ENCODE measurements around the gene PLEKHA4.

Gene PLEKHA4

DNA sequence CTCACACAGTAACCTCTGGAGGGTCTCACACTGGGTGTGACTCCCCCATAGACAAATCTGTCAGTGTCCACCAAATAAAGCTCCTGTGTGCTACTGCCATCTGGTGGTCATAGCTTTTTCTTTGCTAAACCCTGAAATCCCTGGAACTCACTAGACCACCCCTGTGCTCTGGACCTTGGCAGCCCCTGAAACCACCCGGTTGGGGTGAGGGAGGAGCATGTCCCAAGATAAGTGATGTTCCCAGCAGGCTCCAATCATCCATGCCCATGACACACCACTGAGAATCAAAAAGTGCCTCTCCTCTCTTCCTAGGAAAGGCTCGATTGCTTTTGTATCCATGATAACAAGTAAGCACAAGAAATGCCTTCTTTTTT is 25.6 kb downstream of the PLEKHA4 start:
- no peak overlapping the region for H3K4me3 ChIP-seq (ENCODE audit: control insufficient read depth in 1 of 7, extremely low read depth in 1 of 7, insufficient read depth in 4 of 7, low read depth in 2 of 7, low read length in 6 of 7)
- CTCF ChIA-PET: interaction anchor here (0.6 to 17.3 kb wide), 22 partner anchors 9 to 197 kb away, joined by 3 to 376 read pairs (median 6); partner anchors contain the start of genes BCAT2, CA11 and PLEKHA4
- no peaks in the 10 kb centered on the region for H3K9me3 ChIP-seq (ENCODE audit: control extremely low read depth in 1 of 5, control insufficient read depth in 4 of 5, insufficient read depth in 2 of 5, low read depth in 1 of 5, low read length in 4 of 5)
- POLR2A ChIA-PET: interaction anchor here (0.7 to 1.3 kb wide), 2 partner anchors 31 to 48 kb away, joined by 3 read pairs; no protein-coding TSS in a partner anchor
- H3K36me3 ChIP-seq (ENCODE audit: control insufficient read depth in 4 of 4, insufficient read depth in 4 of 4, low read length in 3 of 4): no peaks in the 10 kb centered on the region
- 0% methylated on average over 1 of the region's 2 CpGs for WGBS (ENCODE audit: insufficient coverage)
- no peak overlapping the region for H3K27ac ChIP-seq (ENCODE audit: insufficient read depth in 1 of 2, low read depth in 1 of 2, low read length in 2 of 2, poor library complexity in 1 of 2, severe bottlenecking in 2 of 2)
- peak; percentile 57 to 78 (median 69) for DNase-seq
- no peaks in the 10 kb centered on the region for H3K27me3 ChIP-seq (replicated peaks in 2 of 5; ENCODE audit: control insufficient read depth in 4 of 5, insufficient read depth in 5 of 5, low read length in 4 of 5)
- peaks cover 0 to under 1% (median 0%) of the 10 kb centered on the region in 4 experiments for H3K4me1 ChIP-seq (ENCODE audit: control extremely low read depth in 1 of 4, control insufficient read depth in 4 of 4, insufficient read depth in 4 of 4, low read length in 3 of 4)

DNA sequence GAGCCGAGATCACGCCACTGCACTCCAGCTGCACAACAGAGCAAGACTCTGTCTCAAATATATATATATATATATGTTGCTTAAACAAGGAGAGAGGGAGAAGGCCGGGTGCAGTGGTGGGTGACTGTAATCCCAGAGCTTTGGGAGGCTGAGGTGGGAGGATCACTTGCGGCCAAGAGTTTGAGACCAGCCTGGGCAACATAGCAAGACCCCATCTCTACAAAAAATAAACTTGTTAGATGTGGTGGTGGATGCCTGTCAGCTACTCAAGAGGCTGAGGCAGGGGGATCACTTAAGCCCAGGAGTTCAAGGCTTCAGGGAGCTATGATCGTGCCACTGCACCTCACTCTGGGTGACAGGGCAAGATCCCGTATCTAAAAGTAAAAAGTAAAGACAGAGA is 26.8 kb downstream of the PLEKHA4 start:
- H3K4me1 ChIP-seq (ENCODE audit: control extremely low read depth in 1 of 4, control insufficient read depth in 4 of 4, insufficient read depth in 4 of 4, low read length in 3 of 4): peaks cover 0 to 12% (median 8%) of the 10 kb centered on the region in 4 experiments
- no peak overlapping the region for H3K27ac ChIP-seq (ENCODE audit: insufficient read depth in 1 of 2, low read depth in 1 of 2, low read length in 2 of 2, poor library complexity in 1 of 2, severe bottlenecking in 2 of 2)
- WGBS (ENCODE audit: insufficient coverage): 100% methylated on average over 3 of the region's 6 CpGs
- no peaks in the 10 kb centered on the region for H3K9me3 ChIP-seq (ENCODE audit: control extremely low read depth in 1 of 5, control insufficient read depth in 4 of 5, insufficient read depth in 2 of 5, low read depth in 1 of 5, low read length in 4 of 5)
- POLR2A ChIA-PET: no interaction called here
- H3K36me3 ChIP-seq (ENCODE audit: control insufficient read depth in 4 of 4, insufficient read depth in 4 of 4, low read length in 3 of 4): no peaks in the 10 kb centered on the region
- H3K4me3 ChIP-seq (ENCODE audit: control insufficient read depth in 1 of 7, extremely low read depth in 1 of 7, insufficient read depth in 4 of 7, low read depth in 2 of 7, low read length in 6 of 7): no peak overlapping the region
- CTCF ChIA-PET: interaction anchor here (0.7 to 17.3 kb wide), 15 partner anchors 11 to 168 kb away, joined by 3 to 376 read pairs (median 6); partner anchors contain the start of gene FUT1
- H3K27me3 ChIP-seq (replicated peaks in 2 of 5; ENCODE audit: control insufficient read depth in 4 of 5, insufficient read depth in 5 of 5, low read length in 4 of 5): no peaks in the 10 kb centered on the region
- DNase-seq: no peak

DNA sequence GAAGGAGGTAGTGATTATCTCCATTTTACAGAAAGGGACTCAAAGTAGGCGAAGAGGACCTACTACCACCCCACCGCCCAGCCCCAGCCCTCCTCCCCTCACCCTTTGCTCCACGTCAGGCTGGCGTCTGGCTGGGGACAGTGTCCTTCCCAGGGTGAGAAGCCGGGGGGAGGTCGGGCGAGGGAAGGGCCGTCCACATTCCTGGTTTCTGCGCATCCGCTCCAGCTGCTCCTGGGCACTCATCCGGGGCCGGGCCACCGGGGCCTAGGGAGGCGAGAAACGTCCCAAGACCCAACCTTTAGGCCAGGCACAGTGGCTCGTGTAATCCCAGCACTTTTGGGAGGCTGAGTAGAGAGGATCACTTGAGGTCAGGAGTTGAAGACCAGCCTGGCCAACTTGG is 27.4 kb downstream of the PLEKHA4 start:
- WGBS (ENCODE audit: insufficient coverage): 96% methylated on average over 12 of the region's 16 CpGs
- no peak for DNase-seq
- no peaks in the 10 kb centered on the region for H3K9me3 ChIP-seq (ENCODE audit: control extremely low read depth in 1 of 5, control insufficient read depth in 4 of 5, insufficient read depth in 2 of 5, low read depth in 1 of 5, low read length in 4 of 5)
- ChIA-PET CTCF (interaction anchor here (0.7 to 17.3 kb wide), 11 partner anchors 12 to 168 kb away, joined by 3 to 376 read pairs (median 6); partner anchors contain the start of gene FUT1), POLR2A (no interaction called here)
- no peak overlapping the region for H3K4me3 ChIP-seq (ENCODE audit: control insufficient read depth in 1 of 7, extremely low read depth in 1 of 7, insufficient read depth in 4 of 7, low read depth in 2 of 7, low read length in 6 of 7)
- peaks cover 0 to 17% (median 13%) of the 10 kb centered on the region in 4 experiments for H3K4me1 ChIP-seq (ENCODE audit: control extremely low read depth in 1 of 4, control insufficient read depth in 4 of 4, insufficient read depth in 4 of 4, low read length in 3 of 4)
- H3K27ac ChIP-seq (ENCODE audit: insufficient read depth in 1 of 2, low read depth in 1 of 2, low read length in 2 of 2, poor library complexity in 1 of 2, severe bottlenecking in 2 of 2): no peak overlapping the region
- no peaks in the 10 kb centered on the region for H3K27me3 ChIP-seq (replicated peaks in 2 of 5; ENCODE audit: control insufficient read depth in 4 of 5, insufficient read depth in 5 of 5, low read length in 4 of 5)
- no peaks in the 10 kb centered on the region for H3K36me3 ChIP-seq (ENCODE audit: control insufficient read depth in 4 of 4, insufficient read depth in 4 of 4, low read length in 3 of 4)

DNA sequence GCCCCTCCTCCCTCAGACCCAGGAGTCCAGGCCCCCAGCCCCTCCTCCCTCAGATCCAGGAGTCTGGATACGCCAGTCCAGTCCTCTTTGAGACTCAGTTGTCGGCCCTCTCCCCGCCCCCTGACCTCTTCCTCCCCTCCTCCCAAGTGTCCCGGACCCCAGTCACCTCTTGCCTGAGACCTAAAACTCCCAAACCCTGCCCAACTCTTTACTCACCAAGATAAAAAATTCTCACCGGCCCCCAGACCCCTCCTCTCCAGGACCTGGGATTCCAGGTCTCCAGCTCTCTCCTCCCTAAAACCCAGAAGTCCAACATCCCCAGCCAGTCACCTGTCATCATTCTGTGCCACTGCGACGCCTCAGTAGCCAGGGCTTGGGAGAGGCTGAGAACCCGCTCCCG is 30.7 kb downstream of the PLEKHA4 start:
- Histone ChIP-seq H3K36me3 (ENCODE audit: control insufficient read depth in 4 of 4, insufficient read depth in 4 of 4, low read length in 3 of 4) (no peaks in the 10 kb centered on the region), H3K4me1 (ENCODE audit: control extremely low read depth in 1 of 4, control insufficient read depth in 4 of 4, insufficient read depth in 4 of 4, low read length in 3 of 4) (peaks cover 0 to 25% (median 22%) of the 10 kb centered on the region in 4 experiments), H3K27me3 (replicated peaks in 2 of 5; ENCODE audit: control insufficient read depth in 4 of 5, insufficient read depth in 5 of 5, low read length in 4 of 5) (no peaks in the 10 kb centered on the region), H3K9me3 (ENCODE audit: control extremely low read depth in 1 of 5, control insufficient read depth in 4 of 5, insufficient read depth in 2 of 5, low read depth in 1 of 5, low read length in 4 of 5) (no peaks in the 10 kb centered on the region), H3K27ac (ENCODE audit: insufficient read depth in 1 of 2, low read depth in 1 of 2, low read length in 2 of 2, poor library complexity in 1 of 2, severe bottlenecking in 2 of 2) (no peak overlapping the region), H3K4me3 (ENCODE audit: control insufficient read depth in 1 of 7, extremely low read depth in 1 of 7, insufficient read depth in 4 of 7, low read depth in 2 of 7, low read length in 6 of 7) (peak overlapping the region in 2 of 7 experiments; percentile 56 to 80)
- DNase-seq: no peak
- CTCF ChIA-PET: interaction anchor here (17.3 kb wide), 1 partner anchor 43 kb away, joined by 376 read pairs; no protein-coding TSS in a partner anchor
- POLR2A ChIA-PET: interaction anchor here (0.9 kb wide), 1 partner anchor 42 kb away, joined by 4 read pairs; no protein-coding TSS in a partner anchor
- 80% methylated on average over 1 of the region's 9 CpGs for WGBS (ENCODE audit: insufficient coverage)

DNA sequence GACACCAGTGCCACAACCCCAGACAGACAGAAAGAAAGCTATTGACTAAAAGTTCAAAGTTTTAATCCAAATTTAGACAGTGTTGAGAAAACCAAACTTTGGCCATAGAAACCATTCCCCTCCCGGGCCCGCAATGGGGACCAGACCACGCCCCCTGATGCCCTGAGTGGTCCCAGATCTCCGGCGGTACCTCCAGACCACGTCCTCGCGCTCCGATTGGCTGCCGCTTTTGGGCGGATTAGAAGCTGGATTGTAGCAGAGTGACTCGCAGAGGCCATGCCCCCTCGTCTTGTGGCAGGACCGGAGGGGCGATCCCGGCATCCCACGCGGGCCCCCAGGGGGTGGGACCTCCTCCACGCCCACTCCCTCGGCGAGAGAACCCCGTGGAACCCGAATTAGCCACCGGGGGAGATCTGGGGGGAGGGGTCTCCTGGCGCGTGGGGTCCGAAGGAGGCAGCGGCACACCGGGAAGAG is 31.3 kb downstream of the PLEKHA4 start:
- Histone ChIP-seq H3K36me3 (ENCODE audit: control insufficient read depth in 4 of 4, insufficient read depth in 4 of 4, low read length in 3 of 4) (no peaks in the 10 kb centered on the region), H3K27ac (ENCODE audit: insufficient read depth in 1 of 2, low read depth in 1 of 2, low read length in 2 of 2, poor library complexity in 1 of 2, severe bottlenecking in 2 of 2) (no peak overlapping the region), H3K9me3 (ENCODE audit: control extremely low read depth in 1 of 5, control insufficient read depth in 4 of 5, insufficient read depth in 2 of 5, low read depth in 1 of 5, low read length in 4 of 5) (no peaks in the 10 kb centered on the region), H3K4me3 (ENCODE audit: control insufficient read depth in 1 of 7, extremely low read depth in 1 of 7, insufficient read depth in 4 of 7, low read depth in 2 of 7, low read length in 6 of 7) (peak overlapping the region; percentile 19 to 80 (median 56)), H3K27me3 (replicated peaks in 2 of 5; ENCODE audit: control insufficient read depth in 4 of 5, insufficient read depth in 5 of 5, low read length in 4 of 5) (no peaks in the 10 kb centered on the region), H3K4me1 (ENCODE audit: control extremely low read depth in 1 of 4, control insufficient read depth in 4 of 4, insufficient read depth in 4 of 4, low read length in 3 of 4) (peaks cover 0 to 25% (median 22%) of the 10 kb centered on the region in 4 experiments)
- POLR2A ChIA-PET: interaction anchor here (0.9 kb wide), 1 partner anchor 42 kb away, joined by 4 read pairs; no protein-coding TSS in a partner anchor
- CTCF ChIA-PET: interaction anchor here (1.7 to 17.3 kb wide), 2 partner anchors 9 to 42 kb away, joined by 6 to 376 read pairs; no protein-coding TSS in a partner anchor
- DNase-seq: peak; percentile 90 to 94 (median 93)
- 2% methylated on average over 19 of the region's 29 CpGs for WGBS (ENCODE audit: insufficient coverage)

DNA sequence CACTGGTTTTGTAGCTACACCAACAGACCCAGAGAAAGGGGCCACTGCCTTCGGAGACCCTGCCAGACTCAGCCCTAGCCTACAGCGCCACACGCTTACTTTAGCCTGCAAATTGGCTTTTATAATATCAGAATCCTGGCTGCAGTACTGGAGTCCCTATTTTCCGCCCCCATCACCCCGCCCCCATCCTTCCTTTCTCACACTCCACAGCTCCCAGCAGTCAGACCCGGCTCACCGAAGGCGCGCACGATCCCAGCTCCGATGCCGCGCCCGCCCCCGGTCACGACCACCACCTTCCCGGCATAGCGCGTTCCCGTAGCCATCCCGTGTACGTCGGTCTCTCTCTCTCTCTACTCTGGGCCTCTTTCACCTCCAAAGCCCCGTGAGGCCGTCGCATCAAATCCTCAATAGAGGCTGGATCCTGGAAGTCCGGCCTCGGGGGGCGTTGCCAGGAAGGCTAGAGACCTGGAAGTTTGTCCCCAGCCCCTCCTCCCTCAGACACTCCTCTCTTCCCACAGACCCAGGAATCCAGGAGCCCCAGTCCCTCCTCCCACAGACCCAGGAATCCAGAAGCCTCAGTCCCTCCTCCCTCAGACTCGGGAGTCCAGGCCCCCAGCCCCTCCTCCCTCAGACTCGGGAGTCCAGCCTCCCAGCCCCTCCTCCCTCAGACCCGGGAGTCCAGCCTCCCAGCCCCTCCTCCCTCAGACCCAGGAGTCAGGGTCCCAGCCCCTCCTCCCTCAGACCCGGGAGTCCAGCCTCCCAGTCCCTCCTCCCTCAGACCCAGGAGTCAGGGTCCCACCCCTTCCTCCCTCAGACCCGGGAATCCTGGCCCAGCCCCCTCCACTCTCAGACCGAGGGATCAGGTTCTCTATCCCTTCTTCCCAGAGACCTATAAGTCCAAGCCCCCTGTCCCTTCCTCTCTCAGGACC is 32.1 kb downstream of the PLEKHA4 start, which contains the start of gene HSD17B14:
Gene HSD17B14 (minus strand): TSS at position 403 of the 929 bp plus-strand sequence. CDS start 80 bp downstream, at position 323.
- CTCF ChIA-PET: interaction anchor here (0.9 to 17.3 kb wide), 8 partner anchors 10 to 134 kb away, joined by 3 to 376 read pairs (median 4); partner anchors contain the start of gene BCAT2
- H3K27me3 ChIP-seq (replicated peaks in 2 of 5; ENCODE audit: control insufficient read depth in 4 of 5, insufficient read depth in 5 of 5, low read length in 4 of 5): no peaks in the 10 kb centered on the region
- peak within 1 kb of the TSS in 1 of 2 experiments; percentile 74 for H3K27ac ChIP-seq (ENCODE audit: insufficient read depth in 1 of 2, low read depth in 1 of 2, low read length in 2 of 2, poor library complexity in 1 of 2, severe bottlenecking in 2 of 2)
- peak within 1 kb of the TSS; percentile 27 to 80 (median 60) for H3K4me3 ChIP-seq (ENCODE audit: control insufficient read depth in 1 of 7, extremely low read depth in 1 of 7, insufficient read depth in 4 of 7, low read depth in 2 of 7, low read length in 6 of 7)
- DNase-seq: no peak
- no peaks in the 10 kb centered on the region for H3K9me3 ChIP-seq (ENCODE audit: control extremely low read depth in 1 of 5, control insufficient read depth in 4 of 5, insufficient read depth in 2 of 5, low read depth in 1 of 5, low read length in 4 of 5)
- H3K36me3 ChIP-seq (ENCODE audit: control insufficient read depth in 4 of 4, insufficient read depth in 4 of 4, low read length in 3 of 4): no peaks in the 10 kb centered on the region
- peaks cover 0 to 25% (median 22%) of the 10 kb centered on the region in 4 experiments for H3K4me1 ChIP-seq (ENCODE audit: control extremely low read depth in 1 of 4, control insufficient read depth in 4 of 4, insufficient read depth in 4 of 4, low read length in 3 of 4)
- POLR2A ChIA-PET: interaction anchor here (0.6 to 0.9 kb wide), 2 partner anchors 41 to 143 kb away, joined by 3 to 4 read pairs; no protein-coding TSS in a partner anchor
- 0% methylated on average over 28 of the region's 35 CpGs for WGBS (ENCODE audit: insufficient coverage)

Data from common myeloid progenitor, CD34-positive (primary cell).